AG10803 (cell line): ENCODE results near the gene POLR2F.
A peak's percentile ranks its signal among the peaks of the same experiment; 100 is the strongest.

Experiments
- DNase-seq: peaks from one replicate; pipeline ENCODE4 v3.0.0; 2010; ENCODE audit warnings: low read depth
- H3K4me3 ChIP-seq: 2 replicates; pipeline ENCODE4 v1.5.1; 2011; ENCODE audit warnings: mild to moderate bottlenecking, low read length, control low read depth
- TF ChIP-seq, protein P1 (sequence below): conservative IDR thresholded peaks from 2 replicates; pipeline ENCODE4 v1.5.1; 2011; ENCODE audit warnings: mild to moderate bottlenecking, low read length, control low read depth, inconsistent platforms

POLR2F gene

DNA sequence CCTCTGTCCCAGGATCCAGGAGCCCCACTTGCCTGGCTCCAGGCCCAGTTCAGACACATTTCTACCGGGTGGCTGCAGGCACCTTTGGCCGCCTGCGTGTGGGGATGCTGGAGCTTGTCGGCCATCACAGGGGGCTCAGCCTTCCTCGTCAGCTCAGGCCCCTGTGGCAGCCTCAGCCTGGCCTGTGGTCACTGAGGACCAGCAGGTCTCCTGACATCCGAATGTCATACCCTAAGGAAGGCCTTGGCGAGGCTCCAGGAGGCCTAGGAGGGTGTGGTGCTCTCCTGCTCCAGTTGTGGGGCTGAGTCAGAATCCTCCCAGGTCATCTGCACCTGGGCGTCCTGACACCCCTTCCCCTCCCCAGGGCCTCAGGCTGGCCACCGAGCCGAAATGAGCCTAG is 45.7 kb downstream of the POLR2F start:
- TF ChIP-seq, protein P1, sequence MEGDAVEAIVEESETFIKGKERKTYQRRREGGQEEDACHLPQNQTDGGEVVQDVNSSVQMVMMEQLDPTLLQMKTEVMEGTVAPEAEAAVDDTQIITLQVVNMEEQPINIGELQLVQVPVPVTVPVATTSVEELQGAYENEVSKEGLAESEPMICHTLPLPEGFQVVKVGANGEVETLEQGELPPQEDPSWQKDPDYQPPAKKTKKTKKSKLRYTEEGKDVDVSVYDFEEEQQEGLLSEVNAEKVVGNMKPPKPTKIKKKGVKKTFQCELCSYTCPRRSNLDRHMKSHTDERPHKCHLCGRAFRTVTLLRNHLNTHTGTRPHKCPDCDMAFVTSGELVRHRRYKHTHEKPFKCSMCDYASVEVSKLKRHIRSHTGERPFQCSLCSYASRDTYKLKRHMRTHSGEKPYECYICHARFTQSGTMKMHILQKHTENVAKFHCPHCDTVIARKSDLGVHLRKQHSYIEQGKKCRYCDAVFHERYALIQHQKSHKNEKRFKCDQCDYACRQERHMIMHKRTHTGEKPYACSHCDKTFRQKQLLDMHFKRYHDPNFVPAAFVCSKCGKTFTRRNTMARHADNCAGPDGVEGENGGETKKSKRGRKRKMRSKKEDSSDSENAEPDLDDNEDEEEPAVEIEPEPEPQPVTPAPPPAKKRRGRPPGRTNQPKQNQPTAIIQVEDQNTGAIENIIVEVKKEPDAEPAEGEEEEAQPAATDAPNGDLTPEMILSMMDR: no peak
- no peak for DNase-seq
- H3K4me3 ChIP-seq: no peak overlapping the region

DNA sequence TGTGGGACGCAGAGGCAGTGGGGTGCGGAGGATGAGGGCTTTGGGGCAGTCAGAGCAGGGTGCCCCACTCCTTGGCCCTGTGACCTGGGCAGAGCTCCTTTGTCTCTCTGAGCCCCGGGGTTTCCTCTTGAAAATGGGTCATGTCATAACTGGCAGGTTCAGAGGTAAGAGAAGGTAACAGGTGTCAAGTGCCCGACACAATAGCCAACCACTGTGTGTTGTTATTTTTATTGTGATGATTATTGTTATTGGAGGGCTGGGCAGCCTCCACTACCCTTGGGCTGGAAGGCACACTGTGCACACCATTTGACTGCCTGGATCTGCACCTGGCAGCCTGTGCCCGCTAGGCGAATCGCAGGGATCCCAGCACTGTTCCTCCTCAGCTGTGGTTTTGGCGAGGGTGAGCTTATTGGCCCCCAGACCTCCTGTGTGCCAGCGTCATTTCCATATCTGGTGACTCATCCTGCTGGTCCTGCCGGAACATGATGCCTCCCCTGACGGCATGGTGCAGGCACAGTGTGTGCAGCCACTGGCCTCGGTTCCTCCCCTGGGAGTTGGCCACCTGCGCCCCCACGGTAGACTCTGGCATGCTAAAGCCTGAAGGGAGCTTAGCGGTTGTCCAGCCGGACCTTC is 46.3 kb downstream of the POLR2F start:
- no peak overlapping the region for H3K4me3 ChIP-seq
- TF ChIP-seq, protein P1: no peak
- DNase-seq: peak; percentile 11

DNA sequence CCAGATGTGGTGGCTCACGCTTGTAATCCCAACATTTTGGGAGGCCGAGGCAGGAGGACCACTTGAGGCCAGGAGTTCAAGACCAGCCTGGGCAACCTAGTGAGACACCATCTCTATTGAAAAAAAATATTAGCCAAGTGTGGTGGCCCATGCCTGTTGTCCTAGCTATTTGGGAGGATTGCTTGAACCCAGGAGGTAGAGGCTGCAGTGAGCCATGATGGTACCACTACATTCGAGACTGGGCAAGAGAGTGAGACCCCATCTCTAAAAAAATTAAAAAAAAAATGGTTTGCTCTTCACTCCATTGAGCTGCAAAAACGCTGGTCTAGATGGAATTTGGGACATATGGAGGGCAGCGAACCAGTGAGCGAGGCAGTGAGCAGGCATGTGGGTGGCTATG is 52.4 kb downstream of the POLR2F start:
- TF ChIP-seq, protein P1: no peak
- no peak for DNase-seq
- no peak overlapping the region for H3K4me3 ChIP-seq

DNA sequence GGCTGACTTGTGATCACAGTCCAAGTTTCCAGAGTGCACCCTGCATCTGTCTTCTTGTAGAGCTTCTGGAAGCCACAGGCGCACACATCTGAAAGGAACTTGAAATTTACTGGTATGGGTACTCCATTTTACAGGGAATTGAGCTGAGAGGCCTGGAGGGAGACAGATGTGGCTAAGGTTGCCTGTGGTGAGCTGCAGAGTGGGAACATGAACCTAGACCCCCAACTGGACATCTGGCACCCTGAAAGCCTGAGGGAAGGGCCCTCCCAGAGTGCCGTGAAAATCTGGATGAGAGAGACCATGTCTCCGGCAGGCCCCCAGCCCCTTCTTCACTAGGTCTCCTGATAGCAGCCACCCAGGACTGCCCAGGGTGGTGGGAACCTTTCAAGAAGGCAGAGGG is 53.4 kb downstream of the POLR2F start:
- DNase-seq: no peak
- TF ChIP-seq, protein P1: no peak
- no peak overlapping the region for H3K4me3 ChIP-seq

DNA sequence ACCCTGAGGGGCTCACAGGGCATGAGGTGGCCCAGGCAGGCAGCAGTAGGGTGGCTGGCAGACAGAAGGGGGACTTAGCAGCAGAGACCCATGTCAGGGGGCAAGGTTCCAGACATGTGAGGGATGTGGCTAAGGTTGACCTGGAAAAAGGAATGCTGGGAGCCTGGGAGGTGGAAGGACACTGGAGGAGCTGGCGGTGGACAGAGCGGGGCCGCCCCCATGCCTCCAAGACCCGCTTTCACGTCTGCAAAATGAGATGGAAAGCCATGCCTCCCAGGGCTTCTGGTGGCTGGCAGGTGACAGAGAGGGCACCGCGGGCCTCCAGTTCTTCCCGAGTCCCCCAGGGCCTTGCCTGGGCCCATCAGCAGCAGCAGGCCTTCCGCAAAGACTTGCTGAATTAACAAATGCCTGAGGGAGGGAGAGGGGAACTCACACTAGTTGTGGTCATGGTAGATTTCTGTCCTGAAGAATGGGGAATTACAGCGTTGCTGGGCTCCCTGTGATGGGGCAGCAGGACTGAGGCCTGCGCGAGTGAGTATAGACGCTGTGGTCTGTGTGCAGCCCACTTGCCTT is 53.9 kb downstream of the POLR2F start:
- no peak for DNase-seq
- H3K4me3 ChIP-seq: no peak overlapping the region
- TF ChIP-seq, protein P1: no peak

DNA sequence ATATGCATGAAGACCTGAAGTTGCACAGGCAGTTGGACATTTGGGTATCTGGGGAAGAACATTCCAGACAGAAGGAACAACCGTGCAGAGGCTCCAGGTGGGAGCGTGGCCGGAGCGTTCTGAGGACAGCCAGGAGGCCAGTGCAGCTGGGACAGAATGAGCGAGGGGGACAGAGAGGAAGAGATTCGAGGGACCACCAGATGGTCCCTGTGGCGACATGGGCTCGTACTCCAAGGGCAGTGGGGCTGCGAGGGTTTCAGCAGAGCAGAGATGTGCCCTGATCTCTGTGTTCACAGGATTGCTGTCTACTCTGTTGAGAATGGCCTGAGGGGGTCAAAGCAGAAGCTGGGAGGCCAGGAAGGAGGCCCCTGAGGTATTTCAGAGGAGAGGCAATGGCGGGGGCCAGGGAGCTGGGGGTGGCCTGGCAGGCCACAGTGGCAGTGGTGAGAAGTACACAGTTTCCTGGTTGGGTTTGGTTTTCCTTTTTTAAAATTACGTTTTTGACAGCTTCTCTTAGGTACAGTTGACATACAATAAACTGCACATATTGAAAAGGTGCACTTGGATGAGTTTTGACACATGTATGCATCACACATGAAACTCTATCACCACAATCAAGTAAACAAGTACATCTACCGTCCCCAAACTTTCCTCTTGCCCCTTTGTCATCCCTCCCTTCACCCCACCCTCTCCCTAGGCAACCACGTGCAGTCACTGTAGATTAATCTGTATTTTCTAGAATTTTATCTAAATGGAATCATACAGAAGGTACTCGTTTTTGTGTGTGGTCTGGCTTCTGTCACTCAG is 55.7 kb downstream of the POLR2F start:
- TF ChIP-seq, protein P1: no peak
- no peak for DNase-seq
- H3K4me3 ChIP-seq: no peak overlapping the region

DNA sequence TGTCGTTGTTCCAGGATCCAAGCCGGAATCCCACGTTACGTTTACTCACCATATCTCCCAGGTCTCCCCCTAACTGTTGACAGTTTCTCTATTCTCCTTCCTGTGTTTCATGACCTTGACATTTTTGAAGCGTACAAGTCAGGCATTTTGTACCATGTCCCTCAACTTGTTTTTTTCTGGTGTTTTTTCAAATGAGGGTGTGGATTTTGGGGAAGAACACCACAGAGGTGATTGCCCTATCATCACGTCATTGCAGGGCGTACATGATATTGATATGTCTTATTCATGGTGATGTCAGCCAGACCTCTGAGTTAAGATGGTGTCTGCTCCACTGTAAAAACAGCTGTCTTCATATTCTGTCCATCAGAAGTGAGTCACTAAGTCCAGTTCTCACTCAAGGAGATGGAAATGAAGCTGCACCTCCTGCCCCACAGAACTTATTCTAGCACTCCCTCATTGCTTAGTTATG is 59.1 kb downstream of the POLR2F start:
- TF ChIP-seq, protein P1: no peak
- H3K4me3 ChIP-seq: no peak overlapping the region
- DNase-seq: no peak
